ENCODE measurements around the gene SLC25A25. TPM values are rescaled to one million over a fixed set of nuclear protein-coding genes. Genes with fewer than 3 reads are reported as not detected.

SLC25A25 gene
- total RNA-seq, 1 experiment from 2014 or later: 18.5 TPM

DNA sequence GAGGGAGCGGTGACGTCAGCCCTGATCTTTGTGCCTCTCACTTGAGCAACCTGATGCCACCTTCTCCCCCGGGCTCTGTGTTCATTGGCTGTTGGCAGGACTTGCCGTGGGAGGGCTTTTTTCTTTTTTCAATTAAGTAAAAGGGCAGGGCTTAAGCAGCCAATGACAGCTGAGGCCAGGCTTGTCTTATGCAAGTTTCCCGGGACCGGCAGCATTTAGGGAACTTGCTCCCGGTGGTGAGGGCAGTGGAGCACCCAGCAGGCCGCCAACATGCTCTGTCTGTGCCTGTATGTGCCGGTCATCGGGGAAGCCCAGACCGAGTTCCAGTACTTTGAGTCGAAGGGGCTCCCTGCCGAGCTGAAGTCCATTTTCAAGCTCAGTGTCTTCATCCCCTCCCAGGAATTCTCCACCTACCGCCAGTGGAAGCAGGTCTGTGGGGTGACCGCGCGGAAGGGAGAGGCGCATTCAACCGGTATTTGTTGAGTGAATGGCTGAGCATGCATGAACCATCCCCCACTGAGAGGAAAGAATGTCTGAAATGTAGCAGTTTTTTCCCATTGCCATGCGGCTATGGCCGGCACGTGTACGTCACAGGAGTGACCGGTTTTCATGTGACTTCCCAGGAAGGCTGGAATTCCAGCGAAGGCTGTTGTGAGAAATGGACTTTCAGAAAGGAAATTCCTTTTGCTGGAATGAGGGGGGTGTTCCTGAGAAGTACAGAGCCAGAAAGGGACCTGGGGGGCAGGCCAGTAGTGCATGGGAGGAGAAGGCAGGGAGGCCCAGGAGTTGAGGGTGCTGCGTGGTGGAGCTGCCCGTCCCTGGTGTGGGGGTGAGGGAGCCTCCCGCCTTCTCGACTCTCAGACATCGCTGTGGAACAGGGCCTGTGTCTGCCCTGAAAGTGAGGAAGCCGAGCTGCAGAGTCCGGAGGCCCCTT lies 30.5 kb downstream of the SLC25A25 start:
- Histone ChIP-seq H3K36me3 (ENCODE audit: control insufficient read depth, insufficient read depth, low read length) (peaks cover 2% of the 10 kb centered on the region; the same call in 1 of the 2 replicates), H3K27me3 (replicated peaks; ENCODE audit: control insufficient read depth, insufficient read depth, low read length) (no peaks in the 10 kb centered on the region), H3K4me1 (peaks cover 34% of the 10 kb centered on the region), H3K4me3 (ENCODE audit: low read depth, low read length) (peak overlapping the region; percentile 67), H3K9me3 (no peaks in the 10 kb centered on the region)
- Mint-ChIP-seq H3K9me3 (ENCODE audit: unreplicated experiment) (no peaks in the 10 kb centered on the region), H3K27me3 (ENCODE audit: insufficient read depth, unreplicated experiment) (no peaks in the 10 kb centered on the region), H3K4me1 (ENCODE audit: low read depth, unreplicated experiment) (peaks cover 18% of the 10 kb centered on the region), H3K4me3 (ENCODE audit: unreplicated experiment) (peak overlapping the region; percentile 99), H3K36me3 (ENCODE audit: insufficient read depth, unreplicated experiment) (peaks cover 53% of the 10 kb centered on the region), H3K27ac (ENCODE audit: unreplicated experiment) (peak overlapping the region; percentile 100)
- TF ChIP-seq, protein P1, sequence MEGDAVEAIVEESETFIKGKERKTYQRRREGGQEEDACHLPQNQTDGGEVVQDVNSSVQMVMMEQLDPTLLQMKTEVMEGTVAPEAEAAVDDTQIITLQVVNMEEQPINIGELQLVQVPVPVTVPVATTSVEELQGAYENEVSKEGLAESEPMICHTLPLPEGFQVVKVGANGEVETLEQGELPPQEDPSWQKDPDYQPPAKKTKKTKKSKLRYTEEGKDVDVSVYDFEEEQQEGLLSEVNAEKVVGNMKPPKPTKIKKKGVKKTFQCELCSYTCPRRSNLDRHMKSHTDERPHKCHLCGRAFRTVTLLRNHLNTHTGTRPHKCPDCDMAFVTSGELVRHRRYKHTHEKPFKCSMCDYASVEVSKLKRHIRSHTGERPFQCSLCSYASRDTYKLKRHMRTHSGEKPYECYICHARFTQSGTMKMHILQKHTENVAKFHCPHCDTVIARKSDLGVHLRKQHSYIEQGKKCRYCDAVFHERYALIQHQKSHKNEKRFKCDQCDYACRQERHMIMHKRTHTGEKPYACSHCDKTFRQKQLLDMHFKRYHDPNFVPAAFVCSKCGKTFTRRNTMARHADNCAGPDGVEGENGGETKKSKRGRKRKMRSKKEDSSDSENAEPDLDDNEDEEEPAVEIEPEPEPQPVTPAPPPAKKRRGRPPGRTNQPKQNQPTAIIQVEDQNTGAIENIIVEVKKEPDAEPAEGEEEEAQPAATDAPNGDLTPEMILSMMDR (IDR thresholded peaks at IDR 0.05; ENCODE audit: insufficient read depth in 1 of 2, low read depth in 1 of 2, low read length in 1 of 2, severe bottlenecking in 1 of 2, unreplicated experiment in 1 of 2): no peak
- BruUV-seq (replicated peaks): TSS peak; percentile 80
- CTCF ChIA-PET: interaction anchor here (1.1 to 1.5 kb wide), 5 partner anchors 16 to 156 kb away, joined by 3 to 6 read pairs (median 3); partner anchors contain the start of gene NAIF1
- intact Hi-C loops (cut with micrococcal nuclease; ENCODE audit: unreplicated experiment): loop anchor here (1.0 kb wide), 2 partner anchors 19 to 31 kb away; partner anchors contain the start of gene NAIF1
- POLR2A ChIA-PET: interaction anchor here (0.5 to 1.5 kb wide), 6 partner anchors 16 to 565 kb away, joined by 3 to 11 read pairs (median 7); partner anchors contain the start of genes NAIF1 and SLC25A25
- DNase-seq: peak; percentile 94 to 97

DNA sequence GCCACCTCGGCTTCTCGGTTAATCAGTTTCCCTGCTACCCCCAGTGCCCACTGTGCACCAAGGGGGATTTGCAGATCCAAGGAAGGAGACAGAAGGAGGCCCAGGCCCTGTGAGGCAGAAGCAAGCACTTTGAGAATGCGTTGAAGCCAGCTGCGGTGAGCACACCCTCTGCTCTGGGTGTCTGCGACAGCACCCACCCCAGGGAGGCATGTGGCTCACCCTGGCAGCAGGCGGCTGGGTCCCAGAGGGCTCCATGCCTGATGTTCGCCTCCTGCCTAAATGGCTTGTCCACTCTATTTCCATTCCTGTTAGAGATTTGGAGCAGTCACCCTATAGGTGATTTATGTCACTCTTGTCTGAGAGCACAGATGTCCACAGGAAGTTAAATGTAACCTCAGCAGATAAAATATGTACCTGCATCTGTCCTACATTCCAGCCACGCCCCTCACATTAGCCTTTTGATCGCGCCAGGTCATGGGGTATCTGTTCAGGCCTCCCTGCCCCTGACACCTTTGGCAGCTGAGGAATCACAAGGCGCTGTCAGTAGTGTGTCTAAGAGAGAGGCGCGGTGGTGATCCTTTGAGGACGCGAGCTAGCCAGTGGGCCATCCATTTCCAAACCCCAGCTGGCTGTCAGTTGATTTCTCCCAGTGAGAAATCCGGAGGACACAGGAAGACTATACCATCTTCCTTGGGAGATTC lies 31.3 kb downstream of the SLC25A25 start:
- TSS peak; percentile 82 for BruUV-seq (replicated peaks)
- intact Hi-C loops (cut with micrococcal nuclease; ENCODE audit: unreplicated experiment): no loop called here
- peaks cover 38% of the 10 kb centered on the region for H3K4me1 ChIP-seq

More for the DNA sequence above, 31.3 kb downstream of the SLC25A25 start:
- peaks cover 18% of the 10 kb centered on the region for H3K4me1 Mint-ChIP-seq (ENCODE audit: low read depth, unreplicated experiment)
- H3K27ac Mint-ChIP-seq (ENCODE audit: unreplicated experiment): peak overlapping the region; percentile 100
- peak; percentile 62 to 82 for DNase-seq
- H3K9me3 Mint-ChIP-seq (ENCODE audit: unreplicated experiment): no peaks in the 10 kb centered on the region
- H3K27me3 ChIP-seq (replicated peaks; ENCODE audit: control insufficient read depth, insufficient read depth, low read length): no peaks in the 10 kb centered on the region
- peak overlapping the region; percentile 99 for H3K4me3 Mint-ChIP-seq (ENCODE audit: unreplicated experiment)
- ChIA-PET CTCF (interaction anchor here (1.0 to 1.2 kb wide), 2 partner anchors 17 to 18 kb away, joined by 3 to 4 read pairs; no protein-coding TSS in a partner anchor), POLR2A (interaction anchor here (0.8 to 1.1 kb wide), 2 partner anchors 15 to 118 kb away, joined by 3 to 5 read pairs; no protein-coding TSS in a partner anchor)
- TF ChIP-seq, protein P1 (IDR thresholded peaks at IDR 0.05; ENCODE audit: insufficient read depth in 1 of 2, low read depth in 1 of 2, low read length in 1 of 2, severe bottlenecking in 1 of 2, unreplicated experiment in 1 of 2): no peak
- H3K36me3 ChIP-seq (ENCODE audit: control insufficient read depth, insufficient read depth, low read length): peaks cover 5% of the 10 kb centered on the region; the same call in 1 of the 2 replicates
- peaks cover 62% of the 10 kb centered on the region for H3K36me3 Mint-ChIP-seq (ENCODE audit: insufficient read depth, unreplicated experiment)
- peak overlapping the region; percentile 67 for H3K4me3 ChIP-seq (ENCODE audit: low read depth, low read length)
- no peaks in the 10 kb centered on the region for H3K9me3 ChIP-seq
- H3K27me3 Mint-ChIP-seq (ENCODE audit: insufficient read depth, unreplicated experiment): no peaks in the 10 kb centered on the region

All from Caco-2 (cell line).